NOMO-1 treated with dmso at 0.1 percent for 144 hours (cell line): ENCODE data around the gene FARP1.

Experiments
- DNase-seq: peaks from one replicate; lab custom pipeline; 2025; ENCODE audit not compliant: unreplicated experiment; lab: John Stamatoyannopoulos, UW

Gene FARP1

GRCh38 chr13:98490866-98491265 is 348.0 kb downstream of the FARP1 start:
- no peak for DNase-seq

- no peak for DNase-seq
Measured at GRCh38 chr13:98492335-98493041, 349.6 kb downstream of the FARP1 start.

GRCh38 chr13:98493042-98493712 is 350.3 kb downstream of the FARP1 start:
- no peak for DNase-seq

- DNase-seq = no peak
Measured at GRCh38 chr13:98494769-98495168, 351.9 kb downstream of the FARP1 start.

- no peak for DNase-seq
Measured at GRCh38 chr13:98495627-98496478, 353.0 kb downstream of the FARP1 start.

GRCh38 chr13:98496479-98496791 is 353.5 kb downstream of the FARP1 start:
- DNase-seq = no peak

- no peak for DNase-seq
Measured at GRCh38 chr13:98496966-98497365, 354.1 kb downstream of the FARP1 start.

GRCh38 chr13:98500963-98501421 is 358.1 kb downstream of the FARP1 start:
- DNase-seq = no peak

GRCh38 chr13:98503175-98504028 is 360.5 kb downstream of the FARP1 start:
- no peak for DNase-seq

GRCh38 chr13:98504029-98504351 is 361.1 kb downstream of the FARP1 start:
- DNase-seq = no peak

GRCh38 chr13:98504371-98504963 is 361.6 kb downstream of the FARP1 start:
- no peak for DNase-seq
